Adrenal gland (tissue), 12 donors: ENCODE data around the gene PIGX. TPM values are rescaled to one million over a fixed set of nuclear protein-coding genes. Genes with fewer than 3 reads are reported as not detected.

Source experiments
- DNase-seq, 7 donors: peaks; one replicate each; pipeline ENCODE4 v3.0.0-alpha.2; 2019 to 2020
- H3K27ac ChIP-seq, 5 donors: fragments of 200-600 bp; sonication (generic) in 4 of 5; 1 replicate in 3 of 5; 2 replicates in 2 of 5; pipeline versions ENCODE4 v1.5.1 to v1.8.0; 2016 to 2020; ENCODE audit warnings: mild to moderate bottlenecking in 1 of 5
- H3K27me3 ChIP-seq: fragments of 200-600 bp; 2 replicates; pipeline ENCODE4 v1.8.0; 2021
- H3K36me3 ChIP-seq, 2 donors: fragments of 200-600 bp; replicated peaks in 1 of 2; 1 replicate in 1 of 2; 2 replicates in 1 of 2; pipeline versions ENCODE4 v1.5.1 to v1.8.0; 2018 to 2022
- H3K4me1 ChIP-seq, 2 donors: fragments of 200-600 bp; replicated peaks in 1 of 2; 1 replicate in 1 of 2; 2 replicates in 1 of 2; pipeline versions ENCODE4 v1.5.1 to v1.8.0; 2018 to 2021
- H3K4me3 ChIP-seq, 4 donors: fragments of 200-600 bp; sonication (generic) in 3 of 4; one replicate each; pipeline ENCODE4 v1.5.1; 2016 to 2018
- H3K9me3 ChIP-seq, 3 donors: fragments of 200-600 bp; sonication (generic) in 1 of 3; replicated peaks in 1 of 3; 1 replicate in 2 of 3; 2 replicates in 1 of 3; pipeline versions ENCODE4 v1.5.1 to v1.8.0; 2016 to 2021
- POLR2A ChIP-seq, 2 donors: fragments of 450-650 bp; IDR thresholded peaks; one replicate each; pipeline ENCODE4 v1.6.1; 2017; ENCODE audit warnings: antibody characterized with exemption in 2 of 2, mild to moderate bottlenecking in 2 of 2, moderate library complexity in 1 of 2
- WGBS, 4 donors: extraction: QIAGEN DNeasy Blood & Tissue Kit in 2 of 4; methylation state at CpG; one replicate each; pipeline versions ENCODE4 v1.1.5 to v1.1.7; 2013 to 2017; 5-methylcytosine and 5-hydroxymethylcytosine counted together
- intact Hi-C, 2 donors: fragments of 100-400 bp; cut with DNase I; formaldehyde crosslinking; loops; one replicate each; pipeline versions ENCODE4 v1.14.1 to v1.15.0; 2022 to 2023
- polyA plus RNA-seq, 3 donors: library from polyadenylated mRNA; stranded (reverse); fragments of 200-250 nt in 2 of 3; fragments of 350-450 nt in 1 of 3; fragmentation: Illumina TruSeq in 1 of 3; extraction: RNeasy Lipid Tissue Mini Kit (QIAGEN cat#74804) in 1 of 3; gene quantifications; one replicate each; pipeline ENCODE4 v1.2.3, GENCODE V29; 2013 to 2014
- total RNA-seq, 9 donors: library from RNA; depleted of rRNA in 4 of 9; stranded (reverse); fragments of >200 nt in 4 of 9; fragments of 120-200 nt in 1 of 9; fragmentation: NEBNext Ultra II Directional in 1 of 9; extraction: Animal tissue kit (Norgen Biotek cat#: 25700) in 1 of 9; gene quantifications; one replicate each; pipeline versions ENCODE4 v1.1.0 to v1.2.4, GENCODE V29; 2013 to 2023
- TF ChIP-seq, protein P1 (sequence below), 6 experiments: fragments of 450-650 bp in 4 of 6; fragments of 200-600 bp in 2 of 6; sonication (generic) in 1 of 6; IDR thresholded peaks; 1 replicate in 5 of 6; 2 replicates in 1 of 6; pipeline versions ENCODE4 v1.5.1 to v1.8.0; 2016 to 2021; ENCODE audit warnings: antibody characterized with exemption in 6 of 6, mild to moderate bottlenecking in 2 of 6, moderate library complexity in 1 of 6
- donor health status: healthy with polysubstance abuse.
- donor health status: Bipolar disorder and iron deficiency.
- donor health status: DM: yes; HTN: yes; CAD: no.
- donor health status: DM: no; HTN: no; CAD: no.
- donor health status: DM: no; HTN: no; CAD: no.
- donor health status: DM: yes; HTN: yes; CAD: no.

The PIGX gene
- total and polyA plus RNA-seq, 12 donors: 10.2 to 33.9 (median 26.1) TPM

DNA sequence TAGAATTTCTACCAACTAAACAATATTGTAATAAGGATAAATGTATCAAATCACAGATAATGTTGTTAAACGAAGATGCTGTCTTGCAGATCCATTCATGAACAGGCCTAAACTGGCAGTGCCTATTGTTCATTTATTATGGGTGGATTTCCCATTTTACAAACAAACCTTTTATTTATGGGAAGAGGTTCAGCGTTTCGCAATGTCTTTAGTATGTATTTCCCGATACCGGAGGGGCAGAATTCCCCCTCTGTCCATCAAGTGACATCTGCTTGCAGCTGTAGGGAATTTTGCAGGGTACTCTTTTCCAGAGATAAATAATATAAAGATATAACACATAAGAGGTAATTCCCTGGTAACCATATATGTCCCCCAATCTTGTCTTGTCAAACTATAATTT is 5.8 kb upstream of the PIGX start:
- intact Hi-C loops: no loop called here
- Histone ChIP-seq H3K36me3 (no peaks in the 10 kb centered on the region), H3K4me3 (no peak overlapping the region), H3K9me3 (no peaks in the 10 kb centered on the region), H3K27ac (no peak overlapping the region), H3K4me1 (peaks cover 4 to 7% of the 10 kb centered on the region in 2 donors), H3K27me3 (no peaks in the 10 kb centered on the region)
- 82 to 90% (median 83%) methylated on average over 5 of the region's 5 CpGs for WGBS, 4 donors
- no peak for DNase-seq
- TF ChIP-seq, protein P1, sequence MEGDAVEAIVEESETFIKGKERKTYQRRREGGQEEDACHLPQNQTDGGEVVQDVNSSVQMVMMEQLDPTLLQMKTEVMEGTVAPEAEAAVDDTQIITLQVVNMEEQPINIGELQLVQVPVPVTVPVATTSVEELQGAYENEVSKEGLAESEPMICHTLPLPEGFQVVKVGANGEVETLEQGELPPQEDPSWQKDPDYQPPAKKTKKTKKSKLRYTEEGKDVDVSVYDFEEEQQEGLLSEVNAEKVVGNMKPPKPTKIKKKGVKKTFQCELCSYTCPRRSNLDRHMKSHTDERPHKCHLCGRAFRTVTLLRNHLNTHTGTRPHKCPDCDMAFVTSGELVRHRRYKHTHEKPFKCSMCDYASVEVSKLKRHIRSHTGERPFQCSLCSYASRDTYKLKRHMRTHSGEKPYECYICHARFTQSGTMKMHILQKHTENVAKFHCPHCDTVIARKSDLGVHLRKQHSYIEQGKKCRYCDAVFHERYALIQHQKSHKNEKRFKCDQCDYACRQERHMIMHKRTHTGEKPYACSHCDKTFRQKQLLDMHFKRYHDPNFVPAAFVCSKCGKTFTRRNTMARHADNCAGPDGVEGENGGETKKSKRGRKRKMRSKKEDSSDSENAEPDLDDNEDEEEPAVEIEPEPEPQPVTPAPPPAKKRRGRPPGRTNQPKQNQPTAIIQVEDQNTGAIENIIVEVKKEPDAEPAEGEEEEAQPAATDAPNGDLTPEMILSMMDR (IDR thresholded peaks at IDR 0.05): no peak
- TF ChIP-seq POLR2A (IDR thresholded peaks at IDR 0.05): no peak

- no peak for TF ChIP-seq POLR2A (IDR thresholded peaks at IDR 0.05)
- TF ChIP-seq, protein P1 (IDR thresholded peaks at IDR 0.05): no peak
- peaks cover 7 to 9% of the 10 kb centered on the region in 2 donors for H3K4me1 ChIP-seq
- 98 to 99% (median 98%) methylated on average over 4 of the region's 4 CpGs for WGBS, 4 donors
- no peaks in the 10 kb centered on the region for H3K9me3 ChIP-seq
- H3K27ac ChIP-seq: no peak overlapping the region
- H3K27me3 ChIP-seq: no peaks in the 10 kb centered on the region
- no peaks in the 10 kb centered on the region for H3K36me3 ChIP-seq
- intact Hi-C loops: no loop called here
- DNase-seq: no peak
- H3K4me3 ChIP-seq: no peak overlapping the region
These were observed 5.4 kb upstream of the PIGX start for GRCh38 chr3:196706731-196707130.

GRCh38 chr3:196707566-196707965 is 4.6 kb upstream of the PIGX start:
- TF ChIP-seq, protein P1 (IDR thresholded peaks at IDR 0.05): no peak
- no peak for TF ChIP-seq POLR2A (IDR thresholded peaks at IDR 0.05)
- no peaks in the 10 kb centered on the region for H3K27me3 ChIP-seq
- intact Hi-C loops: no loop called here
- H3K4me1 ChIP-seq: peaks cover 7 to 9% of the 10 kb centered on the region in 2 donors
- whole genome bisulfite sequencing, 4 donors: 92 to 95% (median 94%) methylated on average over 8 of the region's 8 CpGs
- DNase-seq: no peak
- H3K9me3 ChIP-seq: no peaks in the 10 kb centered on the region
- no peaks in the 10 kb centered on the region for H3K36me3 ChIP-seq
- H3K27ac ChIP-seq: no peak overlapping the region
- H3K4me3 ChIP-seq: no peak overlapping the region

DNA sequence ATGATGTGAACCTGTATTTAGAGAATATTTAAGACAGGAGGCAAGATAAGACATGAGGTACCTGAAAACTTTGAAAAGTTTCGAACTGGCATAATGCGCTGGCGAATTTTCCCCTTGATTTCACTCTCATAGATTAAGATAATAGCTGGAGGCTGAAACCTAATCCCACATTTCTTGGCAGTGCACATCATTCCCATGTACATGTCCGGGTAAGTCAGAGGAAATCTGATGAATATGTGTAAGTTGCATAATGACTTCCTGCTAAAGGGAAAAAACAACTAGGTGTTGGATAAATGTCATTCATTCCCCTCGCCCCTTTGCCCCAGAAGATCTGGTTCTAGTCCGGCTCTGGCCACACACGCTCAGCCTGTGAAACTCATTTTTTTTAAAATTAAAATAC is 3.7 kb upstream of the PIGX start:
- Histone ChIP-seq H3K4me3 (no peak overlapping the region), H3K9me3 (no peaks in the 10 kb centered on the region), H3K4me1 (peaks cover 14% of the 10 kb centered on the region in 2 donors), H3K36me3 (no peaks in the 10 kb centered on the region), H3K27me3 (no peaks in the 10 kb centered on the region), H3K27ac (no peak overlapping the region)
- no peak for DNase-seq
- TF ChIP-seq POLR2A (IDR thresholded peaks at IDR 0.05): no peak
- TF ChIP-seq, protein P1 (IDR thresholded peaks at IDR 0.05): no peak
- intact Hi-C loops: no loop called here
- WGBS, 4 donors: 82 to 89% (median 84%) methylated on average over 7 of the region's 7 CpGs
